Keratinocyte (primary cell): ENCODE data around the gene MID1. TPM values are rescaled to one million over a fixed set of nuclear protein-coding genes. Genes with fewer than 3 reads are reported as not detected.

ENCODE experiments used
- DNase-seq: peaks from one replicate; pipeline ENCODE4 v3.0.0-alpha.2; 2011; ENCODE audit warnings: low read depth, missing footprints, low spot score
- FAIRE-seq: peaks from 2 replicates; lab custom pipeline; 2011; peaks lifted over from hg19 to GRCh38; lab: Jason Lieb, UNC
- H2AFZ ChIP-seq: 2 replicates; pipeline ENCODE4 v1.6.0; 2012; ENCODE audit warnings: low read length, control low read depth, inconsistent platforms; ENCODE audit not compliant: control insufficient read depth
- H3K27ac ChIP-seq: 2 replicates; pipeline ENCODE4 v1.5.1; 2011; ENCODE audit warnings: low read length; ENCODE audit not compliant: control insufficient read depth, insufficient read depth
- H3K27me3 ChIP-seq: 3 replicates; pipeline ENCODE4 v1.6.0; 2011; ENCODE audit warnings: low read length; ENCODE audit not compliant: control insufficient read depth, insufficient read depth; ENCODE audit errors: extremely low read depth
- H3K36me3 ChIP-seq, 2 experiments: 2 replicates in 1 of 2; 3 replicates in 1 of 2; pipeline ENCODE4 v1.5.1; 2011; ENCODE audit warnings: low read length in 2 of 2, mild to moderate bottlenecking in 1 of 2; ENCODE audit not compliant: control insufficient read depth in 2 of 2, insufficient read depth in 2 of 2; ENCODE audit errors: extremely low read depth in 1 of 2
- H3K4me1 ChIP-seq: 3 replicates; pipeline ENCODE4 v1.5.1; 2011; ENCODE audit warnings: low read length; ENCODE audit not compliant: control insufficient read depth, insufficient read depth; ENCODE audit errors: extremely low read depth
- H3K4me2 ChIP-seq: 3 replicates; pipeline ENCODE4 v1.6.0; 2011; ENCODE audit warnings: low read depth, low read length; ENCODE audit not compliant: control insufficient read depth, insufficient read depth; ENCODE audit errors: extremely low read depth
- H3K4me3 ChIP-seq, 3 experiments: fragments of 200-600 bp in 1 of 3; sonication (generic) in 1 of 3; 2 replicates in 2 of 3; 3 replicates in 1 of 3; pipeline ENCODE4 v1.5.1; 2011 to 2016; ENCODE audit warnings: low read length in 3 of 3, mild to moderate bottlenecking in 3 of 3, control low read depth in 2 of 3, inconsistent platforms in 1 of 3, low read depth in 1 of 3, mixed read lengths in 1 of 3, mixed run types in 1 of 3, moderate library complexity in 1 of 3; ENCODE audit not compliant: control insufficient read depth in 2 of 3, insufficient read depth in 2 of 3; ENCODE audit errors: extremely low read depth in 1 of 3
- H3K79me2 ChIP-seq: 2 replicates; pipeline ENCODE4 v1.6.0; 2012; ENCODE audit warnings: low read length; ENCODE audit not compliant: control insufficient read depth, insufficient read depth
- H3K9ac ChIP-seq: 3 replicates; pipeline ENCODE4 v1.6.0; 2011; ENCODE audit warnings: low read length; ENCODE audit not compliant: control insufficient read depth, insufficient read depth; ENCODE audit errors: extremely low read depth
- H3K9me1 ChIP-seq: 3 replicates; pipeline ENCODE4 v1.6.0; 2011; ENCODE audit warnings: low read length; ENCODE audit not compliant: control insufficient read depth, insufficient read depth; ENCODE audit errors: extremely low read depth
- H3K9me3 ChIP-seq: 2 replicates; pipeline ENCODE4 v1.5.1; 2012; ENCODE audit warnings: low read depth, low read length; ENCODE audit not compliant: control insufficient read depth
- H4K20me1 ChIP-seq: 3 replicates; pipeline ENCODE4 v1.6.0; 2011; ENCODE audit warnings: low read length; ENCODE audit not compliant: control insufficient read depth, insufficient read depth; ENCODE audit errors: extremely low read depth
- EZH2 ChIP-seq: IDR thresholded peaks from one replicate; pipeline ENCODE4 v1.6.1; 2012; ENCODE audit warnings: inconsistent platforms, mild to moderate bottlenecking, low read length, moderate library complexity
- dilution Hi-C: fragments of 300-500 bp; cut with MboI; formaldehyde crosslinking; loops from one replicate; pipeline ENCODE4 v1.7.0; 2020; ENCODE audit warnings: low sequenced_read_pairs; ENCODE audit not compliant: extremely low pct_ligation_motif_present
- polyA plus RNA-seq, 5 experiments: library from polyadenylated mRNA; depleted of rRNA in 3 of 5; stranded (reverse) in 3 of 5; stranded (forward) in 1 of 5; unstranded in 1 of 5; fragments of >200 nt; gene quantifications; 1 replicate in 1 of 5; 2 replicates in 3 of 5; 3 replicates in 1 of 5; pipeline versions ENCODE4 v1.2.1 to v1.2.3, GENCODE V29; 2011 to 2012; ENCODE audit warnings: missing spikeins in 2 of 5, low read depth in 1 of 5, low replicate concordance in 1 of 5
- TF ChIP-seq, protein P1 (sequence below), 3 experiments: IDR thresholded peaks in 1 of 3; conservative IDR thresholded peaks in 1 of 3; optimal IDR thresholded peaks in 1 of 3; 2 replicates in 2 of 3; 3 replicates in 1 of 3; pipeline versions ENCODE3 to v1.5.1; 2011; ENCODE audit warnings: low read length in 3 of 3, mild to moderate bottlenecking in 3 of 3, moderate library complexity in 2 of 3, control low read depth in 1 of 3, inconsistent platforms in 1 of 3; ENCODE audit not compliant: insufficient read depth in 2 of 3; ENCODE audit errors: extremely low read depth in 1 of 3

MID1 gene
- polyA plus RNA-seq, 1 donor (not counting 4 experiments of a cell fraction or from before 2014, with no cell fraction given) = 9.2 TPM

DNA sequence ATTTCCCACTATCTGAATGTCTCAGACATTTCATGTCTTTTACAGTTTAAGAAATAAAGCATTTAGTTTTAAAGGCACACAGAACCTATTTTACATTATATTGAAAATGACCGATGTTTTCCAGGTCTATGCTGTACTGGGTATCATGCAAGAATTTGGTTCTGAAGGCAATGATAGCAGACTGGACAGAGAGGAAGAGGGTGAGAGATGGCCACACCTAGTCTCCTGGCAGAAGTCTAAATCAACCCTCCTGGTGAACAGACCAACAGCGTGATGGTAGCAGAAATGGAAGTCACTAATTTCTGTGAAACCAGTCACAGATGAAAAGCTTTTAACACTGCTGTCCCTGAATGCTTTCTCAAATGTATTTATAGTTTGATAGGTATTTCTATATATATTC is 41.9 kb downstream of the MID1 start:
- no peak overlapping the region for H3K4me3 ChIP-seq
- TF ChIP-seq EZH2 = no peak
- TF ChIP-seq, protein P1, sequence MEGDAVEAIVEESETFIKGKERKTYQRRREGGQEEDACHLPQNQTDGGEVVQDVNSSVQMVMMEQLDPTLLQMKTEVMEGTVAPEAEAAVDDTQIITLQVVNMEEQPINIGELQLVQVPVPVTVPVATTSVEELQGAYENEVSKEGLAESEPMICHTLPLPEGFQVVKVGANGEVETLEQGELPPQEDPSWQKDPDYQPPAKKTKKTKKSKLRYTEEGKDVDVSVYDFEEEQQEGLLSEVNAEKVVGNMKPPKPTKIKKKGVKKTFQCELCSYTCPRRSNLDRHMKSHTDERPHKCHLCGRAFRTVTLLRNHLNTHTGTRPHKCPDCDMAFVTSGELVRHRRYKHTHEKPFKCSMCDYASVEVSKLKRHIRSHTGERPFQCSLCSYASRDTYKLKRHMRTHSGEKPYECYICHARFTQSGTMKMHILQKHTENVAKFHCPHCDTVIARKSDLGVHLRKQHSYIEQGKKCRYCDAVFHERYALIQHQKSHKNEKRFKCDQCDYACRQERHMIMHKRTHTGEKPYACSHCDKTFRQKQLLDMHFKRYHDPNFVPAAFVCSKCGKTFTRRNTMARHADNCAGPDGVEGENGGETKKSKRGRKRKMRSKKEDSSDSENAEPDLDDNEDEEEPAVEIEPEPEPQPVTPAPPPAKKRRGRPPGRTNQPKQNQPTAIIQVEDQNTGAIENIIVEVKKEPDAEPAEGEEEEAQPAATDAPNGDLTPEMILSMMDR (optimal IDR thresholded peaks at IDR 0.05 in 1 of 3, IDR thresholded peaks at IDR 0.05 in 1 of 3, conservative IDR thresholded peaks at IDR 0.05 in 1 of 3; ENCODE audit: extremely low read depth in 1 of 3, insufficient read depth in 2 of 3, low read length in 3 of 3) = no peak
- H3K9ac ChIP-seq = peak overlapping the region; percentile 36
- H3K36me3 ChIP-seq = no peaks in the 10 kb centered on the region
- H2AFZ ChIP-seq = no peak overlapping the region
- FAIRE-seq (no peak), DNase-seq (no peak)
- H3K4me2 ChIP-seq = peak overlapping the region; percentile 64
- no peaks in the 10 kb centered on the region for H3K27me3 ChIP-seq
- peaks cover 27% of the 10 kb centered on the region for H3K79me2 ChIP-seq
- H3K27ac ChIP-seq = peak overlapping the region; percentile 82
- peaks cover 29% of the 10 kb centered on the region for H3K4me1 ChIP-seq
- peaks cover 2% of the 10 kb centered on the region for H3K9me3 ChIP-seq
- no peaks in the 10 kb centered on the region for H4K20me1 ChIP-seq
- dilution Hi-C loops = no loop called here
- H3K9me1 ChIP-seq = no peaks in the 10 kb centered on the region

DNA sequence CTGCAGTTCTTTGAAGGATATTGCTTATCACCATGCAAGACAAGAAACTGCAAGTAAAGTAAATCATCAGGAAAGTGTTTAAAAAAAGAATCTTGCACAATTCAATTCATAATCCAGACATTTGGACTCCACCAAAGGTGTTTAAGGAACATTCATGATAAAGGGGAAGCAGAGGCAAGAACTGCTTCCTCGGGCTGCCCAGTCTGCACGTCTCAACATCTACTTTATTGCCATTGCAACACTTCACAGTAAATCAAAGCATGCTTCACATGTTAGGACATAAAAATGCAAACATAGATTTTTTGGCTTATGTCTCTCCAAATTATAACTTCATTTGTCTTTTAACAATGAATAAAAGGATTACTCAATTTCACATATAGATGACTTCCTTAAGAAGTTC is 42.5 kb downstream of the MID1 start:
- DNase-seq (no peak), FAIRE-seq (no peak)
- peak overlapping the region; percentile 2 for H3K9ac ChIP-seq
- H3K36me3 ChIP-seq = no peaks in the 10 kb centered on the region
- no peaks in the 10 kb centered on the region for H3K9me1 ChIP-seq
- H3K27ac ChIP-seq = peak overlapping the region; percentile 82
- no peaks in the 10 kb centered on the region for H3K27me3 ChIP-seq
- H3K4me3 ChIP-seq = peak overlapping the region in 2 of 3 experiments; percentile 11 to 39
- TF ChIP-seq, protein P1 (optimal IDR thresholded peaks at IDR 0.05 in 1 of 3, IDR thresholded peaks at IDR 0.05 in 1 of 3, conservative IDR thresholded peaks at IDR 0.05 in 1 of 3; ENCODE audit: extremely low read depth in 1 of 3, insufficient read depth in 2 of 3, low read length in 3 of 3) = no peak
- TF ChIP-seq EZH2 = no peak
- no peaks in the 10 kb centered on the region for H4K20me1 ChIP-seq
- H3K79me2 ChIP-seq = peaks cover 30% of the 10 kb centered on the region
- no peak overlapping the region for H2AFZ ChIP-seq
- dilution Hi-C loops = no loop called here
- peak overlapping the region; percentile 64 for H3K4me2 ChIP-seq
- H3K4me1 ChIP-seq = peaks cover 29% of the 10 kb centered on the region
- no peaks in the 10 kb centered on the region for H3K9me3 ChIP-seq
